ENCODE data around the gene IL16.

IL16 gene

GRCh38 chr15:81165535-81165934 lies 31.1 kb upstream of the IL16 start:
- Histone ChIP-seq H3K9me3 (ENCODE audit: insufficient read depth, low read length) (no peaks in the 10 kb centered on the region), H3K27me3 (ENCODE audit: low read length) (no peaks in the 10 kb centered on the region), H3K9ac (ENCODE audit: low read length) (no peak overlapping the region), H3K4me2 (ENCODE audit: low read depth, low read length, poor library complexity, severe bottlenecking) (no peak overlapping the region), H3K4me3 (ENCODE audit: insufficient read depth, low read length, poor library complexity, severe bottlenecking) (no peak overlapping the region), H3K9me2 (replicated peaks; ENCODE audit: insufficient read depth, low read length) (no peaks in the 10 kb centered on the region), H2AFZ (ENCODE audit: low read depth, low read length, severe bottlenecking) (no peak overlapping the region), H4K20me1 (ENCODE audit: low read depth, low read length) (no peaks in the 10 kb centered on the region), H3K36me3 (ENCODE audit: low read length) (no peaks in the 10 kb centered on the region), H3K79me2 (ENCODE audit: insufficient read depth, low read length) (no peaks in the 10 kb centered on the region), H3F3A (ENCODE audit: insufficient read depth) (no peaks in the 10 kb centered on the region), H3K27ac (ENCODE audit: low read depth, low read length) (no peak overlapping the region)
- TF ChIP-seq, protein P1, sequence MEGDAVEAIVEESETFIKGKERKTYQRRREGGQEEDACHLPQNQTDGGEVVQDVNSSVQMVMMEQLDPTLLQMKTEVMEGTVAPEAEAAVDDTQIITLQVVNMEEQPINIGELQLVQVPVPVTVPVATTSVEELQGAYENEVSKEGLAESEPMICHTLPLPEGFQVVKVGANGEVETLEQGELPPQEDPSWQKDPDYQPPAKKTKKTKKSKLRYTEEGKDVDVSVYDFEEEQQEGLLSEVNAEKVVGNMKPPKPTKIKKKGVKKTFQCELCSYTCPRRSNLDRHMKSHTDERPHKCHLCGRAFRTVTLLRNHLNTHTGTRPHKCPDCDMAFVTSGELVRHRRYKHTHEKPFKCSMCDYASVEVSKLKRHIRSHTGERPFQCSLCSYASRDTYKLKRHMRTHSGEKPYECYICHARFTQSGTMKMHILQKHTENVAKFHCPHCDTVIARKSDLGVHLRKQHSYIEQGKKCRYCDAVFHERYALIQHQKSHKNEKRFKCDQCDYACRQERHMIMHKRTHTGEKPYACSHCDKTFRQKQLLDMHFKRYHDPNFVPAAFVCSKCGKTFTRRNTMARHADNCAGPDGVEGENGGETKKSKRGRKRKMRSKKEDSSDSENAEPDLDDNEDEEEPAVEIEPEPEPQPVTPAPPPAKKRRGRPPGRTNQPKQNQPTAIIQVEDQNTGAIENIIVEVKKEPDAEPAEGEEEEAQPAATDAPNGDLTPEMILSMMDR (IDR thresholded peaks at IDR 0.05; ENCODE audit: insufficient read depth, low read length, poor library complexity, severe bottlenecking): no peak
- TF ChIP-seq EZH2phosphoT487 (conservative IDR thresholded peaks at IDR 0.05; ENCODE audit: low read length): no peak

GRCh38 chr15:81166636-81167305 lies 29.9 kb upstream of the IL16 start:
- Histone ChIP-seq H3K4me3 (ENCODE audit: insufficient read depth, low read length, poor library complexity, severe bottlenecking) (no peak overlapping the region), H3K27ac (ENCODE audit: low read depth, low read length) (no peak overlapping the region)
- TF ChIP-seq EZH2phosphoT487 (conservative IDR thresholded peaks at IDR 0.05; ENCODE audit: low read length): no peak
- TF ChIP-seq, protein P1 (IDR thresholded peaks at IDR 0.05; ENCODE audit: insufficient read depth, low read length, poor library complexity, severe bottlenecking): no peak

GRCh38 chr15:81168131-81168526 lies 28.6 kb upstream of the IL16 start:
- no peak overlapping the region for H3K4me3 ChIP-seq (ENCODE audit: insufficient read depth, low read length, poor library complexity, severe bottlenecking)
- no peaks in the 10 kb centered on the region for H4K20me1 ChIP-seq (ENCODE audit: low read depth, low read length)
- H3K27me3 ChIP-seq (ENCODE audit: low read length): no peaks in the 10 kb centered on the region
- no peaks in the 10 kb centered on the region for H3K36me3 ChIP-seq (ENCODE audit: low read length)
- H3K4me2 ChIP-seq (ENCODE audit: low read depth, low read length, poor library complexity, severe bottlenecking): no peak overlapping the region
- H3K9me3 ChIP-seq (ENCODE audit: insufficient read depth, low read length): no peaks in the 10 kb centered on the region
- H3K79me2 ChIP-seq (ENCODE audit: insufficient read depth, low read length): no peaks in the 10 kb centered on the region
- TF ChIP-seq, protein P1 (IDR thresholded peaks at IDR 0.05; ENCODE audit: insufficient read depth, low read length, poor library complexity, severe bottlenecking): no peak
- TF ChIP-seq EZH2phosphoT487 (conservative IDR thresholded peaks at IDR 0.05; ENCODE audit: low read length): no peak
- no peaks in the 10 kb centered on the region for H3K9me2 ChIP-seq (replicated peaks; ENCODE audit: insufficient read depth, low read length)
- H2AFZ ChIP-seq (ENCODE audit: low read depth, low read length, severe bottlenecking): no peak overlapping the region
- no peak overlapping the region for H3K27ac ChIP-seq (ENCODE audit: low read depth, low read length)
- no peak overlapping the region for H3K9ac ChIP-seq (ENCODE audit: low read length)
- H3F3A ChIP-seq (ENCODE audit: insufficient read depth): no peaks in the 10 kb centered on the region

More at GRCh38 chr15:81166636-81167305, 29.9 kb upstream of the IL16 start:
- Histone ChIP-seq H3K9me3 (ENCODE audit: insufficient read depth, low read length) (no peaks in the 10 kb centered on the region), H3K4me2 (ENCODE audit: low read depth, low read length, poor library complexity, severe bottlenecking) (no peak overlapping the region), H3K9me2 (replicated peaks; ENCODE audit: insufficient read depth, low read length) (no peaks in the 10 kb centered on the region), H4K20me1 (ENCODE audit: low read depth, low read length) (no peaks in the 10 kb centered on the region), H3K79me2 (ENCODE audit: insufficient read depth, low read length) (no peaks in the 10 kb centered on the region), H3K9ac (ENCODE audit: low read length) (no peak overlapping the region), H3K36me3 (ENCODE audit: low read length) (no peaks in the 10 kb centered on the region), H3K27me3 (ENCODE audit: low read length) (no peaks in the 10 kb centered on the region), H2AFZ (ENCODE audit: low read depth, low read length, severe bottlenecking) (no peak overlapping the region), H3F3A (ENCODE audit: insufficient read depth) (no peaks in the 10 kb centered on the region)

All from SU-DHL-6 (cell line).